H9 (cell line): ENCODE measurements around the gene PAQR4. TPM values are rescaled to one million over a fixed set of nuclear protein-coding genes. Genes with fewer than 3 reads are reported as not detected.
A peak's percentile ranks its signal among the peaks of the same experiment; 100 is the strongest.

Source experiments
- DNase-seq: peaks from one replicate; pipeline ENCODE4 v3.0.0-alpha.2; 2017
- H2AFZ ChIP-seq: one replicate; pipeline ENCODE4 v1.6.1; 2013; ENCODE audit warnings: mild to moderate bottlenecking, low read length, control low read depth, moderate library complexity
- H2AK5ac ChIP-seq: 2 replicates; pipeline ENCODE4 v1.6.1; 2013; ENCODE audit warnings: low read length, control low read depth, mixed read lengths; ENCODE audit not compliant: insufficient read length
- H2BK120ac ChIP-seq: one replicate; pipeline ENCODE4 v1.6.1; 2013; ENCODE audit warnings: low read depth, mild to moderate bottlenecking, low read length, control low read depth, inconsistent platforms; ENCODE audit not compliant: poor library complexity, severe bottlenecking
- H2BK12ac ChIP-seq: 2 replicates; pipeline ENCODE4 v1.6.1; 2013; ENCODE audit warnings: low read length, control low read depth, mixed read lengths, low read depth; ENCODE audit not compliant: insufficient read length
- H2BK15ac ChIP-seq: 2 replicates; pipeline ENCODE4 v1.6.1; 2013; ENCODE audit warnings: low read depth, low read length, control low read depth
- H2BK20ac ChIP-seq: one replicate; pipeline ENCODE4 v1.6.1; 2013; ENCODE audit warnings: low read depth, mild to moderate bottlenecking, low read length, control low read depth, inconsistent platforms; ENCODE audit not compliant: poor library complexity, severe bottlenecking
- H2BK5ac ChIP-seq: 2 replicates; pipeline ENCODE4 v1.6.1; 2013; ENCODE audit warnings: low read length, control low read depth, mixed read lengths; ENCODE audit not compliant: insufficient read length
- H3K14ac ChIP-seq: 2 replicates; pipeline ENCODE4 v1.6.1; 2013; ENCODE audit warnings: low read length, control low read depth; ENCODE audit not compliant: insufficient read depth
- H3K18ac ChIP-seq: 2 replicates; pipeline ENCODE4 v1.6.1; 2013; ENCODE audit warnings: low read depth, mild to moderate bottlenecking, mixed read lengths, low read length, control low read depth; ENCODE audit not compliant: insufficient read length
- H3K23ac ChIP-seq: 2 replicates; pipeline ENCODE4 v1.6.1; 2013; ENCODE audit warnings: low read length, control low read depth, mixed read lengths, low read depth; ENCODE audit not compliant: insufficient read length
- H3K23me2 ChIP-seq: 2 replicates; pipeline ENCODE4 v1.6.1; 2013; ENCODE audit warnings: low read depth, mild to moderate bottlenecking, mixed read lengths, low read length, control low read depth; ENCODE audit not compliant: insufficient read length, poor library complexity, severe bottlenecking
- H3K27ac ChIP-seq: 2 replicates; pipeline ENCODE4 v1.5.1; 2013; ENCODE audit warnings: low read length, control low read depth, mixed read lengths, low read depth; ENCODE audit not compliant: insufficient read length
- H3K27me3 ChIP-seq: 2 replicates; pipeline ENCODE4 v1.6.1; 2013; ENCODE audit warnings: low read length, control low read depth, inconsistent platforms; ENCODE audit not compliant: insufficient read depth
- H3K4ac ChIP-seq: 2 replicates; pipeline ENCODE4 v1.6.1; 2013; ENCODE audit warnings: low read depth, mild to moderate bottlenecking, control low read depth, inconsistent platforms, low read length, moderate library complexity
- H3K4me1 ChIP-seq: 2 replicates; pipeline ENCODE4 v1.6.1; 2013; ENCODE audit warnings: low read length, control low read depth, inconsistent platforms; ENCODE audit not compliant: insufficient read depth
- H3K4me2 ChIP-seq: 2 replicates; pipeline ENCODE4 v1.6.1; 2013; ENCODE audit warnings: low read length, control low read depth, mixed read lengths; ENCODE audit not compliant: insufficient read length, insufficient read depth
- H3K56ac ChIP-seq: 2 replicates; pipeline ENCODE4 v1.6.1; 2013; ENCODE audit warnings: low read depth, mild to moderate bottlenecking, mixed read lengths, low read length, control low read depth; ENCODE audit not compliant: insufficient read length
- H3K79me1 ChIP-seq: 2 replicates; pipeline ENCODE4 v1.6.1; 2013; ENCODE audit warnings: low read depth, mild to moderate bottlenecking, moderate library complexity, low read length, control low read depth, inconsistent platforms; ENCODE audit not compliant: insufficient read depth, poor library complexity, severe bottlenecking
- H3K79me2 ChIP-seq: 2 replicates; pipeline ENCODE4 v1.6.1; 2013; ENCODE audit warnings: low read length, control low read depth, inconsistent platforms; ENCODE audit not compliant: insufficient read depth
- H3K9ac ChIP-seq: 2 replicates; pipeline ENCODE4 v1.6.1; 2013; ENCODE audit warnings: low read length, control low read depth, mixed read lengths; ENCODE audit not compliant: insufficient read length; ENCODE audit errors: extremely low read depth
- H3K9me3 ChIP-seq: one replicate; pipeline ENCODE4 v1.6.1; 2013; ENCODE audit warnings: low read depth, low read length, inconsistent platforms; ENCODE audit not compliant: control insufficient read depth
- H3T11ph ChIP-seq: one replicate; pipeline ENCODE4 v1.6.1; 2013; ENCODE audit warnings: mild to moderate bottlenecking, low read length, control low read depth, inconsistent platforms
- H4K20me1 ChIP-seq: one replicate; pipeline ENCODE4 v1.6.1; 2013; ENCODE audit not compliant: control insufficient read depth, insufficient read length, insufficient read depth
- H4K5ac ChIP-seq: 2 replicates; pipeline ENCODE4 v1.6.1; 2013; ENCODE audit warnings: low read depth, mild to moderate bottlenecking, mixed read lengths, low read length, control low read depth; ENCODE audit not compliant: insufficient read length
- H4K8ac ChIP-seq: replicated peaks from 2 replicates; pipeline ENCODE4 v1.6.1; 2013; ENCODE audit warnings: low read length, control low read depth, mixed read lengths, low read depth; ENCODE audit not compliant: insufficient read length
- H4K91ac ChIP-seq: 2 replicates; pipeline ENCODE4 v1.6.1; 2013; ENCODE audit warnings: low read depth, mild to moderate bottlenecking, moderate library complexity, mixed read lengths, low read length, control low read depth; ENCODE audit not compliant: insufficient read length
- H3K27ac Mint-ChIP-seq, 3 experiments: 2 replicates in 2 of 3; 3 replicates in 1 of 3; pipeline ENCODE4 v1.8.0; 2020 to 2021; ENCODE audit warnings: mixed read lengths in 3 of 3, mild to moderate bottlenecking in 1 of 3, moderate library complexity in 1 of 3
- H3K27me3 Mint-ChIP-seq: 2 replicates; pipeline ENCODE4 v1.8.0; 2021; ENCODE audit warnings: low read depth, mild to moderate bottlenecking, moderate library complexity, mixed read lengths
- H3K36me3 Mint-ChIP-seq, 3 experiments: 2 replicates in 2 of 3; 3 replicates in 1 of 3; pipeline ENCODE4 v1.8.0; 2020 to 2021; ENCODE audit warnings: low read depth in 3 of 3, mixed read lengths in 3 of 3; ENCODE audit not compliant: insufficient read depth in 1 of 3
- H3K4me1 Mint-ChIP-seq, 2 experiments: 2 replicates each; pipeline ENCODE4 v1.8.0; 2020; ENCODE audit warnings: mixed read lengths in 2 of 2
- H3K4me3 Mint-ChIP-seq, 2 experiments: 2 replicates in 1 of 2; 3 replicates in 1 of 2; pipeline ENCODE4 v1.8.0; 2020 to 2021; ENCODE audit warnings: mild to moderate bottlenecking in 2 of 2, mixed read lengths in 2 of 2, moderate library complexity in 1 of 2
- H3K9me3 Mint-ChIP-seq, 2 experiments: 2 replicates in 1 of 2; 3 replicates in 1 of 2; pipeline ENCODE4 v1.8.0; 2020; ENCODE audit warnings: mild to moderate bottlenecking in 2 of 2, mixed read lengths in 2 of 2, moderate library complexity in 1 of 2
- WGBS: extraction: QIAGEN DNeasy Blood & Tissue Kit; methylation state at CpG from one replicate; pipeline ENCODE4 v1.1.7; 2013; ENCODE audit warnings: missing lambda C conversion rate, low lambda C conversion rate, mixed read lengths; ENCODE audit not compliant: insufficient read length; ENCODE audit errors: extremely low coverage; 5-methylcytosine and 5-hydroxymethylcytosine counted together
- total RNA-seq: library from RNA; stranded (reverse); gene quantifications from 2 replicates; pipeline ENCODE4 v1.2.1, GENCODE V29; 2021
- TF ChIP-seq, protein P1 (sequence below): fragments of 200-600 bp; sonication (generic); conservative IDR thresholded peaks from 3 replicates; pipeline ENCODE4 v1.8.0; 2021; ENCODE audit warnings: antibody characterized with exemption, mild to moderate bottlenecking

Gene PAQR4
- total RNA-seq, 1 experiment from 2014 or later, result 32.1 TPM

GRCh38 chr16:2964475-2965336, 4.4 kb upstream of the PAQR4 start:
- WGBS, result no CpG with 5 or more reads among the region's 68 CpGs
- no peaks in the 10 kb centered on the region for H3K79me2 ChIP-seq
- no peaks in the 10 kb centered on the region; a peak in 1 of 5 replicates for H3K9me3 Mint-ChIP-seq
- no peak overlapping the region for H3K27ac ChIP-seq
- H3K56ac ChIP-seq, result no peak overlapping the region
- peaks cover 15% of the 10 kb centered on the region for H3K23me2 ChIP-seq
- TF ChIP-seq, protein P1, sequence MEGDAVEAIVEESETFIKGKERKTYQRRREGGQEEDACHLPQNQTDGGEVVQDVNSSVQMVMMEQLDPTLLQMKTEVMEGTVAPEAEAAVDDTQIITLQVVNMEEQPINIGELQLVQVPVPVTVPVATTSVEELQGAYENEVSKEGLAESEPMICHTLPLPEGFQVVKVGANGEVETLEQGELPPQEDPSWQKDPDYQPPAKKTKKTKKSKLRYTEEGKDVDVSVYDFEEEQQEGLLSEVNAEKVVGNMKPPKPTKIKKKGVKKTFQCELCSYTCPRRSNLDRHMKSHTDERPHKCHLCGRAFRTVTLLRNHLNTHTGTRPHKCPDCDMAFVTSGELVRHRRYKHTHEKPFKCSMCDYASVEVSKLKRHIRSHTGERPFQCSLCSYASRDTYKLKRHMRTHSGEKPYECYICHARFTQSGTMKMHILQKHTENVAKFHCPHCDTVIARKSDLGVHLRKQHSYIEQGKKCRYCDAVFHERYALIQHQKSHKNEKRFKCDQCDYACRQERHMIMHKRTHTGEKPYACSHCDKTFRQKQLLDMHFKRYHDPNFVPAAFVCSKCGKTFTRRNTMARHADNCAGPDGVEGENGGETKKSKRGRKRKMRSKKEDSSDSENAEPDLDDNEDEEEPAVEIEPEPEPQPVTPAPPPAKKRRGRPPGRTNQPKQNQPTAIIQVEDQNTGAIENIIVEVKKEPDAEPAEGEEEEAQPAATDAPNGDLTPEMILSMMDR, result 0 out of 3 replicates have a peak, but pooled peaks have one; percentile 15
- no peak overlapping the region for H3K9ac ChIP-seq
- H4K5ac ChIP-seq, result no peak overlapping the region
- no peaks in the 10 kb centered on the region for H3K79me1 ChIP-seq
- peak overlapping the region; percentile 24 for H3K4me2 ChIP-seq
- no peak overlapping the region for H3K4ac ChIP-seq
- peak; percentile 98 for DNase-seq
- H3K27me3 ChIP-seq, result no peaks in the 10 kb centered on the region
- H2BK20ac ChIP-seq, result no peak overlapping the region
- no peaks in the 10 kb centered on the region for H4K20me1 ChIP-seq
- peaks cover 11 to 15% of the 10 kb centered on the region in 2 experiments for H3K4me1 Mint-ChIP-seq
- H3K23ac ChIP-seq, result no peak overlapping the region
- peaks cover 27% of the 10 kb centered on the region for H3K27me3 Mint-ChIP-seq
- H2AK5ac ChIP-seq, result no peak overlapping the region
- no peaks in the 10 kb centered on the region for H3K9me3 ChIP-seq
- H3K4me1 ChIP-seq, result no peaks in the 10 kb centered on the region; the same call in 1 of the 2 replicates
- no peak overlapping the region for H2BK120ac ChIP-seq
- H2AFZ ChIP-seq, result no peak overlapping the region
- no peak overlapping the region for H3K27ac Mint-ChIP-seq
- no peak overlapping the region for H2BK5ac ChIP-seq
- no peak overlapping the region for H2BK15ac ChIP-seq
- H3K18ac ChIP-seq, result no peak overlapping the region
- H3T11ph ChIP-seq, result no peak overlapping the region
- H3K4me3 Mint-ChIP-seq, result peak overlapping the region; percentile 84 to 94
- no peak overlapping the region for H4K91ac ChIP-seq
- no peak overlapping the region for H2BK12ac ChIP-seq
- no peak overlapping the region for H3K14ac ChIP-seq
- H4K8ac ChIP-seq, result no peak overlapping the region
- peaks cover 0 to 7% (median 0%) of the 10 kb centered on the region in 3 experiments; a peak in 2 of 7 replicates for H3K36me3 Mint-ChIP-seq
